ENCODE data around the gene SEC14L3.

The SEC14L3 gene

DNA sequence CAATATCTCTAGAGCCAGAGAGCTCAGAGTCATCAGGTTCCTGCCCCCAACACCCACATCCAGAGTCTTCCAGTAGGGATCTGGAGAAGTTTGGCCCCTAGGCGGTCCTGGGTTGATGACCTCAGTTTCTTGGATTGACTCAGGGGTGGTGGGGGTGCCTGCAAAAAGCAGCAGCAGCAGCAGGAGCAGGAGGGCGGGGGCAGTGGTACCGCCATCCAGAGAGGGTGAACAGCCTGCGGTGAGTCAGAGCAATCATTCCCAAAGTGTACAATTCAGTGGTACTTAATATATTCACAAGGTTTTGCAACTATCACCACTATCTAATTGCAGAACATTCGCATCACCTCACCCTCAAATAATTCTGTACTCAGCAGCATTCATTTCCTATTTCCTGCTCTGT is 9.9 kb upstream of the SEC14L3 start:
- TF ChIP-seq, protein P1, sequence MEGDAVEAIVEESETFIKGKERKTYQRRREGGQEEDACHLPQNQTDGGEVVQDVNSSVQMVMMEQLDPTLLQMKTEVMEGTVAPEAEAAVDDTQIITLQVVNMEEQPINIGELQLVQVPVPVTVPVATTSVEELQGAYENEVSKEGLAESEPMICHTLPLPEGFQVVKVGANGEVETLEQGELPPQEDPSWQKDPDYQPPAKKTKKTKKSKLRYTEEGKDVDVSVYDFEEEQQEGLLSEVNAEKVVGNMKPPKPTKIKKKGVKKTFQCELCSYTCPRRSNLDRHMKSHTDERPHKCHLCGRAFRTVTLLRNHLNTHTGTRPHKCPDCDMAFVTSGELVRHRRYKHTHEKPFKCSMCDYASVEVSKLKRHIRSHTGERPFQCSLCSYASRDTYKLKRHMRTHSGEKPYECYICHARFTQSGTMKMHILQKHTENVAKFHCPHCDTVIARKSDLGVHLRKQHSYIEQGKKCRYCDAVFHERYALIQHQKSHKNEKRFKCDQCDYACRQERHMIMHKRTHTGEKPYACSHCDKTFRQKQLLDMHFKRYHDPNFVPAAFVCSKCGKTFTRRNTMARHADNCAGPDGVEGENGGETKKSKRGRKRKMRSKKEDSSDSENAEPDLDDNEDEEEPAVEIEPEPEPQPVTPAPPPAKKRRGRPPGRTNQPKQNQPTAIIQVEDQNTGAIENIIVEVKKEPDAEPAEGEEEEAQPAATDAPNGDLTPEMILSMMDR (IDR thresholded peaks at IDR 0.05; ENCODE audit: control insufficient read depth, insufficient read depth, low read depth, low read length, missing control alignments): no peak
- H3K4me3 ChIP-seq (ENCODE audit: control insufficient read depth, low read depth, low read length): no peak overlapping the region
- no peak for DNase-seq (ENCODE audit: low read depth)

DNA sequence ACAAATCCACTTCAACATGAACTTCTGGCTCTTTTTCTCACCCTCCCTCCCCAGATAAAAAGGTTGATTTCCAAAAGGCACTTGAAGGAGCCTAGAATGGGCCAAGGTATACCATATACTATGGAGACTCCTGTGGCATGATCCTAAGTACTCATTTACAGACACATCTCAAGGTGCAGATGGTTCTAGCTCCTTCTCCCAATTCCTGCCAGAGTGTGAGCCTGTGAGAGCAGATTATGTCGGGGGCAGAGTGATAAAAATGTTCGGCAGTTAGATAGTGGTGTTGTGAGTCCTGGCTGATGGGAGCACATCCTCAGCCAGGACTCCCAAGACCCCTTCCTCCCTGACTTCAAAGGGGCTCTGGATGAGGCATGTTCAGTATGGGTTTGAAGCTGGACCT is 8.2 kb upstream of the SEC14L3 start:
- no peak overlapping the region for H3K4me3 ChIP-seq (ENCODE audit: control insufficient read depth, low read depth, low read length)
- TF ChIP-seq, protein P1 (IDR thresholded peaks at IDR 0.05; ENCODE audit: control insufficient read depth, insufficient read depth, low read depth, low read length, missing control alignments): no peak
- no peak for DNase-seq (ENCODE audit: low read depth)

DNA sequence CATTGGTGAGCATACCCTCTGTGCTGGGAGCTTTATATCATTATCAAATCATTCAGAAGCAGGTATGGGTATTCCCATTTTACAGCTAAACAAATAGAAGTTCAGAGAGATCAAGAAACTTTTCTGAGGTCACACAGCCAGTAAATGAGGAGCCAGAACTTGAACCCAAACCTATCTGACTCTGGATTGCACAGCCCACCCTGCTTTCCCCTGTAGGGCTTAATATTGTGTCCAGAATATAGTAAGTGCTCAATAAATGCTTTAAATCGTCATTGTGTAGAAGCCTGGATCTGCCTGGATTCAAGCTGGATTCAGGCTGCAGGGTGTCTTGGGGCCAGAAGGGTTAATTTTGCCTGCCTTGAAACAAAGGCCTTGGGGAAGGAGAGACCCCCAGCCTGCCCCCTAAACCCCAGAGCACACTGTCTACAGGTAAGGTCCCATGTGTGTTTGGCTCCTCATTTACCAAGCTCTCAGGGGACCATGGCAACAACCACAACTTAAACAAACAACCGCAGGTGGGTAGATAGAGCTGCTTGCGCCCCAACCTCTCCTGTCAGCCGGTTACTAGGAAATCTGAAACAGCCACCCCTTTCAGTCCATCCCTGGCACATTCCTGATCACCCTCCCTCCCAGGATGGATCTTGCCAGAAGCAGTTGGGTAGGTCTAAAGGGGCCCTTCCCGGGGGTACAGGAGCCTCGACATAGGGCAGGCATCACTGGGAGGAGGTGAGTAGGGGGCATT is 3.0 kb upstream of the SEC14L3 start:
- DNase-seq (ENCODE audit: low read depth): no peak

DNA sequence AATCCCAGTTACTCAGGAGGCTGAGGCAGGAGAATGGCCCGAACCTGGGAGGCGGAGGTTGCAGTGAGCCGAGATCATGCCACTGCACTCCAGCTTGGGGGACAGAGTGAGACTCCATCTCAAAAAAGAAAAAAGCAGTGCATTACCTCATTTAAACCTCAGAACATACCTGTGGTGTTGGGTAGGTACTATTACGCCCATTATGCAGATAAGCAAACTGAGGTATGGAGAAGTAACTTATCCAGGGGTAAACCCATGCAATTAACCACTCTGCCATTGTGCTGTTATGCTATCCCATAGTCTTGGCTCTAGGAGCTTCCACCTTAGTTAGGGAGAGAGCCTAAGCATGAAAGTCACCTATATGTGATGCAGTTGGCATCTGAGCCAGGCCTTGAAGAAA is 2.3 kb upstream of the SEC14L3 start:
- DNase-seq (ENCODE audit: low read depth): no peak
- TF ChIP-seq, protein P1 (IDR thresholded peaks at IDR 0.05; ENCODE audit: control insufficient read depth, insufficient read depth, low read depth, low read length, missing control alignments): no peak
- H3K4me3 ChIP-seq (ENCODE audit: control insufficient read depth, low read depth, low read length): no peak overlapping the region

More for the DNA sequence above, 3.0 kb upstream of the SEC14L3 start:
- TF ChIP-seq, protein P1 (IDR thresholded peaks at IDR 0.05; ENCODE audit: control insufficient read depth, insufficient read depth, low read depth, low read length, missing control alignments): no peak
- no peak overlapping the region for H3K4me3 ChIP-seq (ENCODE audit: control insufficient read depth, low read depth, low read length)

DNA sequence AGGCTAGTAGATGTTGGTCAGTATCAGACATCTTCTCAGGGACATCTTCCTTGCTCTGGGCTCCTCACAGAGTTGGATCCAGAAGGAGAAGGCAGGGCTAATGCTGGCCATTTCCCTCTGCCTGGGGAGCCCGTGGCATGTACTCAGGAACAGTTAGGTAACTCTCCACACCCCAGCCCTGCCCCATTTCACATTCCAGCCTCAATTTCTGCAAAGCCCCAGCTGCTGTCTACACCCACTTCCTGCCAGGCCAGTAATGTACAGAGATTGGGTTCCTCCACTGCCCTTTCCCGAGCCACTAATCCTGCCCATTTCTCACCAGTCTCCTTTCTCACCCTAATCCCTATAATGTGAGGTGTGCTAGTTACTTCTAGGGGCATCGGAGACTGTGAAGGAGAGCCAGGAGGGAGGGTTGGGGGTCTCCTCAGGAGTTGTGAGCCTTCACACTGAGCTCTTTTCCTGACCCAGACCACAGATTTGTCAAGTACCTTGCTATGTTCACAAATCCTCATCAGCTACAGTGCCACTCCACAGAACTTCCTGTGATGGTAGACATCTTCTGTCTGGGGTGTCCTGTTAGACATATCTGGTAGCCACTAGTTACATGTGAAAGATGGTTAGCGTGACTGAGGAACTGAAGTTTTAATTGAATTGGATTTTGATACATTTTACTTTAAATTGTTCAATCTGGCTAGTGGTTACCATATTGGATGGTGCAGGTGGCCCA is 1.3 kb upstream of the SEC14L3 start:
- DNase-seq (ENCODE audit: low read depth): no peak
- TF ChIP-seq, protein P1 (IDR thresholded peaks at IDR 0.05; ENCODE audit: control insufficient read depth, insufficient read depth, low read depth, low read length, missing control alignments): no peak
- no peak overlapping the region for H3K4me3 ChIP-seq (ENCODE audit: control insufficient read depth, low read depth, low read length)

DNA sequence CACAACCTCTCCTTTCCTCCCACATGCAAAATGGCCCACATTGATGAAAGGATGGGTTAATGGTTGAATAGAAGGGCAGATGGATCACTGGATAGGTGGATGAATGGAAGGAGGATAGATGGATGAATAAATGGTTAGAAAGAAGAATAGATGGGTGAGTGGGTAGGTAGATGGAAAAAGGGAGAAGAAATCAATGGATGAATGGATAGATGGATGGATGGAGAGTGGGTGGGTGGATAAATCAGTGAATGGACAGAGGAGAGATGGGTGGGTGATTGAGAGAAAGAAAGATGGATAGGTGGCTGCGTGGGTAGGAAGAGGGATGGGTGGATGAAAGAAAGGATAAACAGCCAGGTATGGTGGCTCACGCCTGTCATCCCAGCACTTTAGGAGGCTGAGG is 1.2 kb downstream of the SEC14L3 start:
- no peak overlapping the region for H3K4me3 ChIP-seq (ENCODE audit: control insufficient read depth, low read depth, low read length)
- no peak for DNase-seq (ENCODE audit: low read depth)
- TF ChIP-seq, protein P1 (IDR thresholded peaks at IDR 0.05; ENCODE audit: control insufficient read depth, insufficient read depth, low read depth, low read length, missing control alignments): no peak

Measured in AG09309 (cell line).